ACC112 (cell line): Measurements from ENCODE around the gene RABEPK.
"Not testable (repeated sequence)": the region's sequence is repeated elsewhere in the genome, so short reads cannot be mapped to it uniquely, and the experiment has no call there.

Source experiments
- H2AFZ ChIP-seq: fragments of 200-600 bp; sonication (generic); one replicate; pipeline ENCODE4 v1.6.0; 2017; ENCODE audit warnings: antibody characterized with exemption, low read length; ENCODE audit not compliant: unreplicated experiment
- H3K27ac ChIP-seq: fragments of 200-600 bp; sonication (generic); 2 replicates; pipeline ENCODE4 v1.5.1; 2014; ENCODE audit warnings: low read depth, mild to moderate bottlenecking, antibody characterized with exemption, low read length, moderate library complexity
- H3K27me3 ChIP-seq: fragments of 200-600 bp; sonication (generic); 2 replicates; pipeline ENCODE4 v1.6.1; 2014; ENCODE audit warnings: mild to moderate bottlenecking, antibody characterized with exemption, low read length, moderate library complexity, mixed read lengths; ENCODE audit not compliant: insufficient read depth
- H3K36me3 ChIP-seq: fragments of 200-600 bp; sonication (generic); 2 replicates; pipeline ENCODE4 v1.6.1; 2016; ENCODE audit warnings: mild to moderate bottlenecking, antibody characterized with exemption, low read length, moderate library complexity, mixed read lengths; ENCODE audit not compliant: insufficient read depth
- H3K4me1 ChIP-seq: fragments of 200-600 bp; sonication (generic); one replicate; pipeline ENCODE4 v1.6.1; 2016; ENCODE audit warnings: low read length, mixed read lengths; ENCODE audit not compliant: insufficient read depth, unreplicated experiment, control insufficient read depth
- H3K4me3 ChIP-seq: fragments of 200-600 bp; sonication (generic); 2 replicates; pipeline ENCODE4 v1.5.1; 2014; ENCODE audit warnings: mild to moderate bottlenecking, low read depth, low read length
- H3K79me2 ChIP-seq: fragments of 200-600 bp; sonication (generic); one replicate; pipeline ENCODE4 v1.6.0; 2016; ENCODE audit warnings: low read length; ENCODE audit not compliant: control insufficient read depth, unreplicated experiment, insufficient read depth

Gene RABEPK

DNA sequence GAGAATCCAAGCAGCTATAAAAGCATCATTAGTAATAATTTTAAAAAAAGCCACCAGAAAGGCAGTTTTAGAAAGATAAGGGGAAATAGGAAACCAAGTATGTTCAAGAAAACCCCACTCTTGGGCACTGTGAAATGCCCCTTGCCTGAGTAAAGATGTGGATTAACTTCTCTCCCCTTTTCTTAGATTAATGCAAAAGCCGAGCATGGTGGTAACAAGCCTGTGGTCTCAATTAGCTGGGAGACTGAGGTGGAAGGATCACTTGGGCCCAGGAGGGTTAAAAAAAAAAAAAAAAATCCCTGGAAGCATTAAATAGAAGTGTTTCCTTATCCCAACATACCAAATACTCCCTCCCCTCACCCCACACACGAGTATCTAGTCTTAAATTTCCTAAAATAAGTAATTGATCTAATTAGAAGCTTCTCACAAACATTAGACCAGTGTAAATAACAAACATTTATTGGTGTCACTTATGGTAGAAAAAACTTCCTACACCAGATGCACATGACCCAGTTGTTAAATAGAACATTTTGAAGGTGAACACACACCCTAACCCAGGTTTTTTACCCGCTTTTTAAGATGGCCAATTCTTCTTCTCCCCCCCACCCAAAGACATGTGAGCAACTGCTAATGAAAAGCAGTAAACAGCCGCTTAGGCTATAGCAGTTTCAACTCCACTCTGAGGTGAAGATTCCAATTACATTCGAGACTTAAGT, 35.6 kb downstream of the RABEPK start:
- no peak overlapping the region for H2AFZ ChIP-seq
- peaks cover 53% of the 10 kb centered on the region for H3K36me3 ChIP-seq
- H3K4me3 ChIP-seq, result peak overlapping the region; percentile 89
- H3K27ac ChIP-seq, result peak overlapping the region; percentile 51
- peaks cover 56% of the 10 kb centered on the region for H3K79me2 ChIP-seq
- H3K27me3 ChIP-seq, result no peaks in the 10 kb centered on the region
- H3K4me1 ChIP-seq, result peaks cover 40% of the 10 kb centered on the region

DNA sequence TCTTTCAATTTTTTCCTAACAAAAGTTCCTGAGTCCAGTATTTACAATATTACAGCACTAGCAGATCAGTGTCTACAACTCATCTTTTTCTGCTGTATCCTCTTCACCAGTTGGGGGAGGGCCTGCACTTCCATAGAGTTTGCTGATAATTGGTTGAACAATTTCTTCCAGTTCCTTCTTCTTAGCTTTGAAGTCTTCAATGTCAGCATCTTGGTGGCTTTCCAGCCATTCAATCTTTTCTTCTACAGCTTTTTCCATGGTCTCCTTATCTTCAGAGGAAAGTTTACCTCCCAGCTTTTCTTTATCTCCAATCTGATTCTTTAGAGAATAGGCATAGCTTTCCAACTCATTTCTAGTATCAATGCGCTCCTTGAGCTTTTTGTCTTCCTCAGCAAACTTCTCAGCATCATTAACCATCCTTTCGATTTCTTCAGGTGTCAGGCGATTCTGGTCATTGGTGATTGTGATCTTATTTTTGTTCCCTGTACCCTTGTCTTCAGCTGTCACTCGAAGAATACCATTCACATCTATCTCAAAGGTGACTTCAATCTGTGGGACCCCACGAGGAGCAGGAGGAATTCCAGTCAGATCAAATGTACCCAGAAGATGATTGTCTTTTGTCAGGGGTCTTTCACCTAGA, 36.3 kb downstream of the RABEPK start:
- Histone ChIP-seq H3K4me3 (peak overlapping the region; percentile 89), H3K27ac (peak overlapping the region; percentile 51; the same call in 1 of the 2 replicates), H3K4me1 (peaks cover 40% of the 10 kb centered on the region), H3K79me2 (peaks cover 59% of the 10 kb centered on the region), H3K36me3 (peaks cover 53% of the 10 kb centered on the region)
- H3K27me3 ChIP-seq, H2AFZ ChIP-seq: not testable (repeated sequence)

DNA sequence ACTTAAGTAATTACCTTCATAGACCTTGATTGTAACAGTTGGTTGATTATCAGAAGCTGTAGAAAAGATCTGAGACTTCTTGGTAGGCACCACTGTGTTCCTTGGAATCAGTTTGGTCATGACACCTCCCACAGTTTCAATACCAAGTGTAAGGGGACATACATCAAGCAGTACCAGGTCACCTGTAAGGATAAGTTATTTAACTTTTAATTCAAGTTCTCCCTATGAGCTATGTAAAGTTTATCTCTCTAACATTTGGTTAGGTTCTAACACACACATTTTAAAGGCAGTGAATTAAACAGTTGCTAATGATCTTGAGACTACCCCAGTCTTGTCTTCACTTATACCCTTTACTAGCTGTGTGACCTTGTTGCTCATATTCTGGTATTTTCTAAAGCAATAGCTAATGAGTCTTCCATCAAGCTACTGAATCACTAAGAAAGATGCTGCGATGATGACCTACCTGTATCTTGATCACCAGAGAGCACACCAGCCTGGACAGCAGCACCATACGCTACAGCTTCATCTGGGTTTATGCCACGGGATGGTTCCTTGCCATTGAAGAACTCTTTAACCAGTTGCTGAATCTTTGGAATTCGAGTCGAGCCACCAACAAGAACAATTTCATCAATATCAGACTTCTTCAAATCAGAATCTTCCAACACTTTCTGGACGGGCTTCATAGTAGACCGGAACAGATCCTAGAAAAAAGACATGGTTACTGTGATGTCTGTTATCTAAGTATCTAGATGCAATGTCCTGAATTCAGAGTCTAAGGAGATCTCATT, 38.0 kb downstream of the RABEPK start:
- Histone ChIP-seq H3K4me3 (peak overlapping the region; percentile 89), H3K27ac (no peak overlapping the region), H3K27me3 (no peaks in the 10 kb centered on the region), H2AFZ (no peak overlapping the region), H3K4me1 (peaks cover 52% of the 10 kb centered on the region), H3K36me3 (peaks cover 48% of the 10 kb centered on the region), H3K79me2 (peaks cover 68% of the 10 kb centered on the region)

DNA sequence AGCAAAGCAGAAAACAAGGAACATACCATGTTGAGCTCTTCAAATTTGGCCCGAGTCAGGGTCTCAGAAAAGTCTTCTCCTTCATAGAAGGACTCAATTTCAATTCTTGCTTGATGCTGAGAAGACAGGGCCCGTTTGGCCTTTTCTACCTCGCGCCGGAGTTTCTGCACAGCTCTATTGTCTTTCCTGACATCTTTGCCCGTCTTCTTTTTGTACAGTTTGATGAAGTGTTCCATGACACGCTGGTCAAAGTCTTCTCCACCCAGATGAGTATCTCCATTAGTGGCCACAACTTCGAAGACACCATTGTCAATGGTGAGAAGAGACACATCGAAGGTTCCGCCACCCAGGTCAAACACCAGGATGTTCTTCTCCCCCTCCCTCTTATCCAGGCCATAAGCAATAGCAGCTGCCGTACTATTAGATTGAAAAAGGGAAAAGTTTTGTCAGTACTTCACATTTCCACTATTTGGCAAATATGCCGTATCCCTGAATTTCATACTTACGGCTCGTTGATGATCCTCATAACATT, 38.6 kb downstream of the RABEPK start:
- Histone ChIP-seq H3K4me3 (peak overlapping the region; percentile 89), H3K4me1 (peaks cover 55% of the 10 kb centered on the region), H3K27ac (no peak overlapping the region), H2AFZ (no peak overlapping the region), H3K36me3 (peaks cover 48% of the 10 kb centered on the region), H3K79me2 (peaks cover 68% of the 10 kb centered on the region), H3K27me3 (no peaks in the 10 kb centered on the region)

DNA sequence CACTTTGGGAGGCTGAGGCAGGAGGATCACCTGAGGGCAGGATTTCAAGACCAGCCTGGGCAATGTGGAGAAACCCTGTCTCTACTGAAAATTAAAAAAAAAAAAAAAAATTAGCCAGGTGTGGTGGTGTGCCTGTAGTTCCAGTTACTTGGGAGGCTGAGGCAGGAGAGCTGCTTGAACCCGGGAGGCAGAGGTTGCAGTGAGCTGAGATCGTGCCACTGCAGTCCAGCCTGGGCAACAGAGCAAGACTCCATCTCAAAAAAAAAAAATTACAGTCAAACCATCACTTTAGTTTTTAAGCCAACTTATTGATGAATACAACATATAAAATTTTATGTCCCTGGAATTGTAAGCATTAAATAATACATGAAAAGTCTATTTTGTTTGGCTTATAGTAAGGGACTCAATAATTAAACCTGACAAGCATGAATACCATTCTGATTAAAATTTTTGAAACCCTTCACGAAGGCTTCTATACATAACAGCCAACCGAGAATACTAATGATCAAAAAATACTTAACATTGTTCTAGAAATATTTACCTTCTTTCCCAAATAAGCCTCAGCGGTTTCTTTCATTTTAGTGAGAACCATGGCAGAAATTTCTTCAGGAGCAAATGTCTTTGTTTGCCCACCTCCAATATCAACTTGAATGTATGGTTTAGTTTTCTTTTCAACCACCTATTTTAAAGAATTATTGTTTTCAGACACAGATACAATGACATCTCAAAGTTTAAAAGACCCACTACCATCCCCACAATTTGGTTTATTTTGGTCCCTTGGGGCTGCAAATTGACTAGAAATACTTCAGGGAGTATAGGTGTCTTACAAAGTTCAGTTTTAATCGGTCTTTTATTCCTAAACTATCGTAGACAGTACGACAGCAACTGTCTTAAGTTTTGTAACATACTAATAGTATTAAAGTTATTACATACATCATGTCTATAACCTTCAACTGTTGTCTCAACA, 39.6 kb downstream of the RABEPK start:
- peaks cover 58% of the 10 kb centered on the region for H3K4me1 ChIP-seq

DNA sequence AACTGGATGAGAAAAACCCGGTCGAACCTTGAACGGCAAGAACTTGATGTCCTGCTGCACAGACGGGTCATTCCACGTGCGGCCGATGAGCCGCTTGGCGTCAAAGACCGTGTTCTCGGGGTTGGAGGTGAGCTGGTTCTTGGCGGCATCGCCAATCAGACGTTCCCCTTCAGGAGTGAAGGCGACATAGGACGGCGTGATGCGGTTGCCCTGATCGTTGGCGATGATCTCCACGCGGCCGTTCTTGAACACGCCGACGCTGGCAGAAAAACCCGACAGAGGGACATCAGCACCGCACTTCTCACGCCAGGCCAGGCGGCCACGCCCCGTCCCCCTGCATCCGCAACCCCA, 40.3 kb downstream of the RABEPK start:
- peaks cover 58% of the 10 kb centered on the region for H3K4me1 ChIP-seq
- H3K27me3 ChIP-seq, result no peaks in the 10 kb centered on the region
- H2AFZ ChIP-seq, result no peak overlapping the region
- H3K27ac ChIP-seq, result peak overlapping the region; percentile 75
- peaks cover 64% of the 10 kb centered on the region for H3K79me2 ChIP-seq
- peaks cover 44% of the 10 kb centered on the region for H3K36me3 ChIP-seq
- H3K4me3 ChIP-seq, result peak overlapping the region; percentile 89

More for the DNA sequence above, 39.6 kb downstream of the RABEPK start:
- Histone ChIP-seq H2AFZ (no peak overlapping the region), H3K36me3 (peaks cover 48% of the 10 kb centered on the region), H3K27ac (peak overlapping the region; percentile 75; the same call in 1 of the 2 replicates), H3K79me2 (peaks cover 68% of the 10 kb centered on the region), H3K27me3 (no peaks in the 10 kb centered on the region), H3K4me3 (peak overlapping the region; percentile 89)

DNA sequence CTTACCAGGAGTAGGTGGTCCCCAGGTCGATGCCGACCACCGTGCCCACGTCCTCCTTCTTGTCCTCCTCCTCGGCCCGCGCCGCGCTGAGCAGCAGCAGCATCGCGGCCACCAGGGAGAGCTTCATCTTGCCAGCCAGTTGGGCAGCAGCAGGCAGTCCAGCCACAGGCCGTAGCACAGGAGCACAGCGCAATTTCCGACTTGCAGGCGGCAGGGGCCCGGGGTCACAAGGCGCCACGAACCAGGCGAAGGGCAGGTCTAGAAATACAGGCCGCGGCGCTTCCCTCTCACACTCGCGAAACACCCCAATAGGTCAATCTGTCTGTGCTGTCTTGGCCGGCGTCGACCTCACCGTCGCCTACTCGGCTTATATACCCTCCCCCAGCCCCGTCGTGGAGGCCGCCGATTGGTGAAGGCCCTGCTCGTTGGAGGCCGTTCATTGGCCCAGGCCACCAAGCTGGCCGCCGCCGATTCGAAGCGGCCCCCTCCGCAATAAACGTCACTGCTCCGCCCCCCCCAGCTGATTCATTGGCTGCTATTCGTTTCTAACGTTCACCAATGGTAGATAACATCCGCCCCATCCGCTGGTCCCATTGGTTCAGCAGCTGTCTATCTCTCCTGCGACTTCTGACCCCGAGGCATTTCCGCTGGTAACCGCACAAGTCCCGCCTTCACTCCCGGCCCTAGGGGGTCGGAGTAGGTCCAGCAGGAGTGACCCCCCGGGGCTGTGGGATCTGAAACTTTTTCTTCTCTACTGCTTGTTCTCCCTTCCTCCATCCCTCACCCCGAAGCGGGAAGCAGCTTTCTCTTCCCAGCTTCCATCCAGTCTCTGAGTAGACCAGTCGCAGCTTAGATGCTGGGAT, 40.9 kb downstream of the RABEPK start, which contains the start of gene HSPA5:
Gene HSPA5, minus strand, starts transcription at position 344 of the 863 bp plus-strand sequence. Its CDS starts 217 bp downstream, at position 127.
- H3K27me3 ChIP-seq, result no peaks in the 10 kb centered on the region
- peaks cover 53% of the 10 kb centered on the region for H3K4me1 ChIP-seq
- H3K27ac ChIP-seq, result peak within 1 kb of the TSS; percentile 87
- peaks cover 39% of the 10 kb centered on the region for H3K36me3 ChIP-seq
- peak within 1 kb of the TSS; percentile 72 for H2AFZ ChIP-seq
- peak within 1 kb of the TSS; percentile 89 for H3K4me3 ChIP-seq
- peaks cover 58% of the 10 kb centered on the region for H3K79me2 ChIP-seq

DNA sequence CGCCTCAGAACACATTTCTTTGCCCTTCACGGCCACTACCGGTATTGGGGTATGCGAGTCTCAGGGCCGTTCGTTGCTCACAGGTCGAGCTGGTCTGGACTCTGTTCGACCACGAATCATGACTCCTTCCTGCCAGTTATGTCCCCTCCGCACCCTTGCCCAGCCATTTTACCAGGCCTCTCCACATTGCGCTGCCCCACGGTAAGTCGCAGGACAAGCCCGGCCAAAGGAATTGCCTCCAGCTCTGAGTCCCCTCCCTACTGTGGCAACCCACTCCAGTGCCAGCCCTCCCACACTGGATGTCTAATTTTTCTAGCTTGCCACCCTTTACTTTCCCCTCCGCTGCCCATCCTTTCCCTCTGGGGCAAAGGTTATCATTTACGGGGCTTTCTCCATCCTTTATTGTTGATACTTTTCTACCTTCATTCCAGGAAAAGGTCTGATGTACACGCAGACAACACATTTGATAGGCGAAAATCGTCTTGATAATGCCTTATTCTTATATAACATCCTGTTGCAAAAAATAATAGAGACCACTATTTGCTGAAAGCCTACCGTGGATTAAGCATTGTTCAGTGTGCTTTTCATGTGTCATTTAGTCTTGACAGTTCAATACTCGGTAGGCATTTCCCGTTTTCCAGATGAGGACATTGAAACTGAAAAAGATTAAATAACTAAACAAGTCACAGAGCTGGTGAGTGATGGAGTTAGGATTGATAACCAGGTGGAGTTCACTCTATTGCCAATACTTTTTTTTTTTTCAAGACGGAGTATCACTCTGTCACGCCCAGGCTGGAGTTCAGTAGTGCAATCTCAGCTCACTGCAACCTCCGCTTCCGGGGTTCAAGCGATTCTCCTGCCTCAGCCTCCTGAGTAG, 41.8 kb downstream of the RABEPK start:
- peaks cover 32% of the 10 kb centered on the region for H3K36me3 ChIP-seq
- H3K4me3 ChIP-seq, result peak overlapping the region; percentile 88
- H2AFZ ChIP-seq, result peak overlapping the region; percentile 72
- H3K27ac ChIP-seq, result peak overlapping the region; percentile 87
- H3K79me2 ChIP-seq, result peaks cover 50% of the 10 kb centered on the region
- peaks cover 45% of the 10 kb centered on the region for H3K4me1 ChIP-seq
- no peaks in the 10 kb centered on the region for H3K27me3 ChIP-seq
